ENCODE results near the gene SERTM2.

GRCh38 chrX:111568354-111568753 is 56.9 kb downstream of the SERTM2 start:
- TF ChIP-seq CTCF (IDR thresholded peaks at IDR 0.05) (peak; percentile 27; the same call in 1 of the 2 replicates), SOX15 (CRISPR knock-in tag; IDR thresholded peaks at IDR 0.05) (no peak), ZNF263 (CRISPR knock-in tag; IDR thresholded peaks at IDR 0.05; ENCODE audit: low read depth) (no peak), NR3C1 (CRISPR knock-in tag; conservative IDR thresholded peaks at IDR 0.05; ENCODE audit: low read depth) (no peak)
- TF ChIP-seq, protein P1, sequence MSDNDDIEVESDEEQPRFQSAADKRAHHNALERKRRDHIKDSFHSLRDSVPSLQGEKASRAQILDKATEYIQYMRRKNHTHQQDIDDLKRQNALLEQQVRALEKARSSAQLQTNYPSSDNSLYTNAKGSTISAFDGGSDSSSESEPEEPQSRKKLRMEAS (CRISPR knock-in tag; IDR thresholded peaks at IDR 0.05), result no peak
- TF ChIP-seq, protein P2, sequence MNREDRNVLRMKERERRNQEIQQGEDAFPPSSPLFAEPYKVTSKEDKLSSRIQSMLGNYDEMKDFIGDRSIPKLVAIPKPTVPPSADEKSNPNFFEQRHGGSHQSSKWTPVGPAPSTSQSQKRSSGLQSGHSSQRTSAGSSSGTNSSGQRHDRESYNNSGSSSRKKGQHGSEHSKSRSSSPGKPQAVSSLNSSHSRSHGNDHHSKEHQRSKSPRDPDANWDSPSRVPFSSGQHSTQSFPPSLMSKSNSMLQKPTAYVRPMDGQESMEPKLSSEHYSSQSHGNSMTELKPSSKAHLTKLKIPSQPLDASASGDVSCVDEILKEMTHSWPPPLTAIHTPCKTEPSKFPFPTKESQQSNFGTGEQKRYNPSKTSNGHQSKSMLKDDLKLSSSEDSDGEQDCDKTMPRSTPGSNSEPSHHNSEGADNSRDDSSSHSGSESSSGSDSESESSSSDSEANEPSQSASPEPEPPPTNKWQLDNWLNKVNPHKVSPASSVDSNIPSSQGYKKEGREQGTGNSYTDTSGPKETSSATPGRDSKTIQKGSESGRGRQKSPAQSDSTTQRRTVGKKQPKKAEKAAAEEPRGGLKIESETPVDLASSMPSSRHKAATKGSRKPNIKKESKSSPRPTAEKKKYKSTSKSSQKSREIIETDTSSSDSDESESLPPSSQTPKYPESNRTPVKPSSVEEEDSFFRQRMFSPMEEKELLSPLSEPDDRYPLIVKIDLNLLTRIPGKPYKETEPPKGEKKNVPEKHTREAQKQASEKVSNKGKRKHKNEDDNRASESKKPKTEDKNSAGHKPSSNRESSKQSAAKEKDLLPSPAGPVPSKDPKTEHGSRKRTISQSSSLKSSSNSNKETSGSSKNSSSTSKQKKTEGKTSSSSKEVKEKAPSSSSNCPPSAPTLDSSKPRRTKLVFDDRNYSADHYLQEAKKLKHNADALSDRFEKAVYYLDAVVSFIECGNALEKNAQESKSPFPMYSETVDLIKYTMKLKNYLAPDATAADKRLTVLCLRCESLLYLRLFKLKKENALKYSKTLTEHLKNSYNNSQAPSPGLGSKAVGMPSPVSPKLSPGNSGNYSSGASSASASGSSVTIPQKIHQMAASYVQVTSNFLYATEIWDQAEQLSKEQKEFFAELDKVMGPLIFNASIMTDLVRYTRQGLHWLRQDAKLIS (CRISPR knock-in tag; IDR thresholded peaks at IDR 0.05; ENCODE audit: borderline replicate concordance), result no peak
- TF ChIP-seq, protein P3, sequence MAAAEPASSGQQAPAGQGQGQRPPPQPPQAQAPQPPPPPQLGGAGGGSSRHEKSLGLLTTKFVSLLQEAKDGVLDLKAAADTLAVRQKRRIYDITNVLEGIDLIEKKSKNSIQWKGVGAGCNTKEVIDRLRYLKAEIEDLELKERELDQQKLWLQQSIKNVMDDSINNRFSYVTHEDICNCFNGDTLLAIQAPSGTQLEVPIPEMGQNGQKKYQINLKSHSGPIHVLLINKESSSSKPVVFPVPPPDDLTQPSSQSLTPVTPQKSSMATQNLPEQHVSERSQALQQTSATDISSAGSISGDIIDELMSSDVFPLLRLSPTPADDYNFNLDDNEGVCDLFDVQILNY (CRISPR knock-in tag; IDR thresholded peaks at IDR 0.05), result no peak
